MM.1S (cell line): ENCODE measurements around the gene TNMD.

Experiments used
- DNase-seq: peaks from one replicate; pipeline ENCODE4 v3.0.0-alpha.2; 2015
- H2AFZ ChIP-seq: fragments of 300-600 bp; sonication (generic); 2 replicates; pipeline ENCODE4 v1.6.0; 2016; ENCODE audit warnings: antibody characterized with exemption, low read length
- H3F3A ChIP-seq: fragments of 300-600 bp; sonication (generic); 2 replicates; pipeline ENCODE4 v1.6.1; 2016; ENCODE audit warnings: mild to moderate bottlenecking, antibody characterized with exemption, low read length, moderate library complexity, mixed read lengths; ENCODE audit not compliant: insufficient read depth
- H3K27ac ChIP-seq: fragments of 300-600 bp; sonication (generic); 2 replicates; pipeline ENCODE4 v1.5.1; 2016; ENCODE audit warnings: mild to moderate bottlenecking, low read length
- H3K27me3 ChIP-seq: fragments of 300-600 bp; sonication (generic); replicated peaks from 2 replicates; pipeline ENCODE4 v1.6.0; 2016; ENCODE audit warnings: low read length; ENCODE audit not compliant: insufficient read depth
- H3K36me3 ChIP-seq: fragments of 300-600 bp; sonication (generic); replicated peaks from 2 replicates; pipeline ENCODE4 v1.6.1; 2016; ENCODE audit warnings: mild to moderate bottlenecking, low read length, mixed read lengths; ENCODE audit not compliant: insufficient read depth
- H3K4me1 ChIP-seq: fragments of 300-600 bp; sonication (generic); 2 replicates; pipeline ENCODE4 v1.6.1; 2016; ENCODE audit warnings: low read length, mixed read lengths
- H3K4me2 ChIP-seq: fragments of 300-600 bp; sonication (generic); 2 replicates; pipeline ENCODE4 v1.6.0; 2016; ENCODE audit warnings: low read depth, low read length
- H3K4me3 ChIP-seq: fragments of 300-600 bp; sonication (generic); 2 replicates; pipeline ENCODE4 v1.5.1; 2016; ENCODE audit warnings: low read length, mixed read lengths
- H3K79me2 ChIP-seq: fragments of 300-600 bp; sonication (generic); 2 replicates; pipeline ENCODE4 v1.6.1; 2016; ENCODE audit warnings: mixed run types, low read length, mixed read lengths
- H3K9ac ChIP-seq: fragments of 300-600 bp; sonication (generic); 2 replicates; pipeline ENCODE4 v1.6.1; 2016; ENCODE audit warnings: low read length, mixed read lengths
- H3K9me2 ChIP-seq: fragments of 300-600 bp; sonication (generic); replicated peaks from 2 replicates; pipeline ENCODE4 v1.6.1; 2016; ENCODE audit warnings: mild to moderate bottlenecking, low read length, mixed read lengths; ENCODE audit not compliant: insufficient read depth
- H3K9me3 ChIP-seq: fragments of 300-600 bp; sonication (generic); replicated peaks from 2 replicates; pipeline ENCODE4 v1.6.1; 2016; ENCODE audit warnings: mild to moderate bottlenecking, low read length, mixed read lengths; ENCODE audit not compliant: insufficient read depth
- H4K20me1 ChIP-seq: fragments of 300-600 bp; sonication (generic); 2 replicates; pipeline ENCODE4 v1.6.1; 2016; ENCODE audit warnings: mild to moderate bottlenecking, low read length, moderate library complexity, mixed read lengths; ENCODE audit not compliant: insufficient read depth
- EZH2 ChIP-seq: fragments of 300-600 bp; sonication (generic); optimal IDR thresholded peaks from 2 replicates; pipeline ENCODE3; 2017; ENCODE audit warnings: low read depth, mild to moderate bottlenecking, antibody characterized with exemption, low read length, mixed read lengths
- EZH2phosphoT487 ChIP-seq: fragments of 300-600 bp; sonication (generic); IDR thresholded peaks from 2 replicates; pipeline ENCODE4 v1.6.1; 2018; ENCODE audit warnings: antibody characterized with exemption, low read length
- TF ChIP-seq, protein P1 (sequence below): fragments of 300-600 bp; sonication (generic); IDR thresholded peaks from 2 replicates; pipeline ENCODE4 v1.5.1; 2016; ENCODE audit warnings: antibody characterized with exemption, low read length, mixed read lengths

The TNMD gene

DNA sequence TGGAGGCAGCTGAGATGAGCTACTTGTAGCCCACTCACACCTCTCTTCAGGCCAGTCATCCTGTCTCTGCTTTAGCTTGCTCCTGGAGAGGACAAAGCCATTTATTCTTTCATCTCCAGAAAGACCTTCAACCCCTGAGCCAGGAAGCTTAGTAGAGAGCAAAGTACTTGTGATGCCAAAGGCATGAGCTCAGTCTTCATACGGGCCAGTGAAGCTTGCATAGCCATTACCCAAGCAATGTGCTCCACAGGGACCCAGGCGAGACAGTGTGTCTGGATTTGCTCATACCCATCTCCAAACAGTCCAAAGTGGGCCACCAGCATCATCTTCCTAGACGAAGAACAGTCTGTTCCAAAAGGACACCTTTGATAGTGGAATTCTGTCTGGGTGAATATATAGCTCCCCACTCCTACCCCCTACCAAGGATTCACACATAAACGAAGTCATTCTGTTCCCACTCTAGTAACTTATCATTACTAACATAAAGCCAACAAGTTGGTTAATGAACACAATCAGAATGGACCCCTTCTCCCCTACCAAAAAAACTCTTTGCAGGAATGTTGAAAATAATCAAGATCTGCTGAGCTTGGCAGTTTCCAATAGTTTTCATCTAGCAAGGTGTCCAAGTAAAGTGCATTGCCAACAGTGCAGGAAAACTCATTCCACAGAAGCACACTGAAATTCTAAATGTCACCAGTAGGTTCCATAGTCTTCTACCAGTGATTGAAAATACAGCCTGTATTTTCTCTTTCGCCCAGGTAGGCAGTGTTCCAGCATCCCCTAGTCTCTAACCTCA, 6.7 kb downstream of the TNMD start:
- Histone ChIP-seq H3K4me3 (no peak overlapping the region), H3K27ac (no peak overlapping the region), H3K4me1 (no peaks in the 10 kb centered on the region), H3K9me2 (no peaks in the 10 kb centered on the region), H3K36me3 (no peaks in the 10 kb centered on the region), H3K79me2 (no peaks in the 10 kb centered on the region), H3K4me2 (no peak overlapping the region), H4K20me1 (no peaks in the 10 kb centered on the region), H3K9ac (no peak overlapping the region), H3K27me3 (no peaks in the 10 kb centered on the region), H3F3A (no peaks in the 10 kb centered on the region), H3K9me3 (no peaks in the 10 kb centered on the region), H2AFZ (no peak overlapping the region)
- TF ChIP-seq, protein P1, sequence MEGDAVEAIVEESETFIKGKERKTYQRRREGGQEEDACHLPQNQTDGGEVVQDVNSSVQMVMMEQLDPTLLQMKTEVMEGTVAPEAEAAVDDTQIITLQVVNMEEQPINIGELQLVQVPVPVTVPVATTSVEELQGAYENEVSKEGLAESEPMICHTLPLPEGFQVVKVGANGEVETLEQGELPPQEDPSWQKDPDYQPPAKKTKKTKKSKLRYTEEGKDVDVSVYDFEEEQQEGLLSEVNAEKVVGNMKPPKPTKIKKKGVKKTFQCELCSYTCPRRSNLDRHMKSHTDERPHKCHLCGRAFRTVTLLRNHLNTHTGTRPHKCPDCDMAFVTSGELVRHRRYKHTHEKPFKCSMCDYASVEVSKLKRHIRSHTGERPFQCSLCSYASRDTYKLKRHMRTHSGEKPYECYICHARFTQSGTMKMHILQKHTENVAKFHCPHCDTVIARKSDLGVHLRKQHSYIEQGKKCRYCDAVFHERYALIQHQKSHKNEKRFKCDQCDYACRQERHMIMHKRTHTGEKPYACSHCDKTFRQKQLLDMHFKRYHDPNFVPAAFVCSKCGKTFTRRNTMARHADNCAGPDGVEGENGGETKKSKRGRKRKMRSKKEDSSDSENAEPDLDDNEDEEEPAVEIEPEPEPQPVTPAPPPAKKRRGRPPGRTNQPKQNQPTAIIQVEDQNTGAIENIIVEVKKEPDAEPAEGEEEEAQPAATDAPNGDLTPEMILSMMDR, result no peak
- TF ChIP-seq EZH2 (no peak), EZH2phosphoT487 (no peak)
- DNase-seq, result no peak

DNA sequence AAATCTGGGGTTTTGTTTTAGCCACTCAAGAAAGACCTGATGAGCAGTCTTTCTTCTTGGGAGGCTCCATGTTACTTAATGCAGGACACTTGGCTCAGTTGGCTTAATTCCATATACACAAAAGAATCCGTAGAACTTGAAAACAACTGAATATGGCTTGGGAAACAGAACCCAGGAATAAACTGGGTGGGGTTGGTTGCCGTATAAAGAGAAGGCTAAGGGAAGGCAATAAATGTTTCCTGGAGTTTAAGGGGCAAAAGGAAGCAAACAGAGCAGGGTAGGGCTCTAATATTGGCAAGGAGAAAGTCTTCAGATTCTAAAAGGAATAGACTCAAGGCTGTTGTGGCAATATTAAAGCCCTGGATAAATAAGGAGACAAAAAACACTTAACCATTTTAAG, 8.4 kb downstream of the TNMD start:
- Histone ChIP-seq H3K9me2 (no peaks in the 10 kb centered on the region), H3K4me1 (no peaks in the 10 kb centered on the region), H3K9ac (no peak overlapping the region), H3K27ac (no peak overlapping the region), H3K4me3 (no peak overlapping the region), H3K9me3 (no peaks in the 10 kb centered on the region), H4K20me1 (no peaks in the 10 kb centered on the region), H3K4me2 (no peak overlapping the region), H3K27me3 (no peaks in the 10 kb centered on the region), H3K79me2 (no peaks in the 10 kb centered on the region), H3F3A (no peaks in the 10 kb centered on the region), H2AFZ (no peak overlapping the region), H3K36me3 (no peaks in the 10 kb centered on the region)
- TF ChIP-seq EZH2, result no peak
- TF ChIP-seq EZH2phosphoT487, result no peak
- TF ChIP-seq, protein P1, result no peak
- DNase-seq, result no peak

DNA sequence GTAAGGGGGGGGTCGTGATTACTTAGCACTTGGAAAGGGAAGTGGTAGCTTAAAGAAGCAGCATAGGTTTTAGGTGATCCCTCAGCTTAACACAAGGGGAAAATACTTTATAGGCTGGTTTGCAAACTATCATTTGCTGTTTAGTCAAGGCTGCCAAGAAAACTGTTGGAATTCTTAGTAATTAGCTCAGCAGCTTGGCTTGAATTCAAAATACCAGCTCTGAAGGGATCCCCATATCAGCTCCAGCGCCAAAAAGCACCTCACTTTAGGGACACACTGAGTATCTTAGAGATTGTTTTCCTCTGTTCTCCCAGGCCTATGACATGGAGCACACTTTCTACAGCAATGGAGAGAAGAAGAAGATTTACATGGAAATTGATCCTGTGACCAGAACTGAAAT, 8.8 kb downstream of the TNMD start:
- Histone ChIP-seq H3K36me3 (no peaks in the 10 kb centered on the region), H3K79me2 (no peaks in the 10 kb centered on the region), H2AFZ (no peak overlapping the region), H4K20me1 (no peaks in the 10 kb centered on the region), H3K9me3 (no peaks in the 10 kb centered on the region), H3K4me3 (no peak overlapping the region), H3K9ac (no peak overlapping the region), H3K4me1 (no peaks in the 10 kb centered on the region), H3F3A (no peaks in the 10 kb centered on the region), H3K9me2 (no peaks in the 10 kb centered on the region), H3K4me2 (no peak overlapping the region), H3K27me3 (no peaks in the 10 kb centered on the region), H3K27ac (no peak overlapping the region)
- TF ChIP-seq EZH2phosphoT487, result no peak
- TF ChIP-seq, protein P1, result no peak
- no peak for TF ChIP-seq EZH2
- DNase-seq, result no peak
